ENCODE measurements around the gene IL26.

GRCh38 chr12:68169213-68169889 lies 56.3 kb downstream of the IL26 start:
- no peak for TF ChIP-seq POLR2A (IDR thresholded peaks at IDR 0.05; ENCODE audit: low read depth, low read length)
- TF ChIP-seq POLR2AphosphoS5 (IDR thresholded peaks at IDR 0.05; ENCODE audit: low read depth, low read length): no peak
- no peak for TF ChIP-seq POU2F2 (IDR thresholded peaks at IDR 0.05; ENCODE audit: low read depth, low read length)
- TF ChIP-seq TAF1 (IDR thresholded peaks at IDR 0.05; ENCODE audit: low read depth, low read length): no peak
- no peak for TF ChIP-seq PAX5 (IDR thresholded peaks at IDR 0.05; ENCODE audit: insufficient read depth, low read length, severe bottlenecking)
- TF ChIP-seq SPI1 (IDR thresholded peaks at IDR 0.05; ENCODE audit: low read depth, low read length): no peak
